SK-N-MC (cell line): ENCODE results near the gene AFAP1.

Source experiments
- EZH2 ChIP-seq: fragments of 200-600 bp; sonication (generic); IDR thresholded peaks from one replicate; pipeline ENCODE4 v1.6.1; 2017; ENCODE audit warnings: antibody characterized with exemption
- FOXP2 ChIP-seq: optimal IDR thresholded peaks from 2 replicates; pipeline ENCODE3; 2011; ENCODE audit warnings: mild to moderate bottlenecking, moderate library complexity; ENCODE audit not compliant: insufficient read depth; ENCODE audit errors: extremely low read length, control extremely low read depth
- POLR2AphosphoS5 ChIP-seq: IDR thresholded peaks from 2 replicates; pipeline ENCODE4 v1.6.1; 2012; ENCODE audit warnings: mild to moderate bottlenecking, low read depth, low read length, borderline replicate concordance

DNA sequence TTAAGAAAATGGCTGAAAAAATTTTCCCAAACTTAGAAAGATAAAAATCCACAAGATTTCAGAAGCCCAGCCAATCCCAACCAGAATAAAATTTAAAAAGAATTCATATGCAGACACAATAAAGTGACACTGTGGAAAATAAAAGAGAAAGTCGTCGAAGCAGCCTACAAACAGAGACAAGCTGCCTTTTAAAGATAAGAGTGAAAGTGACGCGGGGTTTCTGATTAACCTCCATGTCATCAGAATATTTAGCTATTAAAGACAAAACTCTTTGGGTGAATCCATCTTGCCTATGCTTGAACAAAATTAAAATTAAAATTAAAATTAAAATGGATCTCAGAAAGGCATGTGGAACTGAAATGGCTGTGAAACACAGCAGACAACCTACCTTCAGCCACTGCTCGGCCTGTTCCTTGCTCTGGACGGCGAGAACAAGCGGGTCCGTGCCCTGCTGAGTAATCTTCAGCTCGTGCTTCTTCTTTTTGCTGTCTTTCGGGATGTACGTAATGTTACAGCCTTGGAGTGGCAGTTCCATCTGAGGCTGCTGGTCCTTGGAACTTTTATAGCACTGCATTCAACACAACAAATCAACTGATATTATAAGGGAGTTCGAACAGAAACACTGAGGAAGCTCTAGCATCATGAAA is 101.4 kb downstream of the AFAP1 start:
- no peak for TF ChIP-seq POLR2AphosphoS5
- TF ChIP-seq EZH2, result no peak
- TF ChIP-seq FOXP2, result no peak
